HepG2 (cell line): Measurements from ENCODE around the gene CHRD. TPM values are rescaled to one million over a fixed set of nuclear protein-coding genes. Genes with fewer than 3 reads are reported as not detected.

Experiments
- DBP ChIP-seq: sonication (generic); formaldehyde crosslinking; IDR thresholded peaks from 2 replicates; pipeline ENCODE4 v1.4.0; 2020; ENCODE audit warnings: missing genetic modification reagents; ENCODE audit errors: not compliant biosample characterization
- FOXK2 ChIP-seq: fragments of 450-650 bp; IDR thresholded peaks from 2 replicates; pipeline ENCODE4 v1.6.1; 2016
- GFI1 ChIP-seq: sonication (generic); formaldehyde crosslinking; IDR thresholded peaks from 2 replicates; pipeline ENCODE4 v1.5.0; 2020; ENCODE audit warnings: missing genetic modification reagents, mild to moderate bottlenecking, borderline replicate concordance
- GZF1 ChIP-seq: sonication (generic); formaldehyde crosslinking; IDR thresholded peaks from 2 replicates; pipeline ENCODE4 v1.5.1; 2020; ENCODE audit warnings: mild to moderate bottlenecking, missing genetic modification reagents
- HOXA7 ChIP-seq: sonication (generic); formaldehyde crosslinking; IDR thresholded peaks from 2 replicates; pipeline ENCODE4 v1.8.1; 2022; ENCODE audit warnings: mild to moderate bottlenecking, missing genetic modification reagents, moderate library complexity
- MAFF ChIP-seq: IDR thresholded peaks from 2 replicates; pipeline ENCODE4 v1.6.1; 2011; ENCODE audit warnings: low read depth, low read length, improper control_type of control experiment
- MAX ChIP-seq: IDR thresholded peaks from 2 replicates; pipeline ENCODE4 v1.6.1; 2012; ENCODE audit warnings: inconsistent platforms
- MED13 ChIP-seq: sonication (generic); formaldehyde crosslinking; IDR thresholded peaks from 2 replicates; pipeline ENCODE4 v1.5.0; 2020; ENCODE audit warnings: missing genetic modification reagents
- MYC ChIP-seq: sonication (generic); formaldehyde crosslinking; IDR thresholded peaks from 2 replicates; pipeline ENCODE4 v1.9.0; 2021; ENCODE audit warnings: missing genetic modification reagents, borderline replicate concordance
- MYNN ChIP-seq: sonication (generic); formaldehyde crosslinking; IDR thresholded peaks from 2 replicates; pipeline ENCODE4 v1.4.0; 2020; ENCODE audit warnings: mild to moderate bottlenecking, low read depth, missing genetic modification reagents
- NCOR1 ChIP-seq: fragments of 200-600 bp; sonication (generic); IDR thresholded peaks from 2 replicates; pipeline ENCODE4 v1.7.0; 2017; ENCODE audit warnings: antibody characterized with exemption, low read length, borderline replicate concordance
- NFATC3 ChIP-seq: sonication (generic); formaldehyde crosslinking; IDR thresholded peaks from 2 replicates; pipeline ENCODE4 v1.5.1; 2020; ENCODE audit warnings: mild to moderate bottlenecking, missing genetic modification reagents
- POGZ ChIP-seq: sonication (generic); formaldehyde crosslinking; IDR thresholded peaks from 2 replicates; pipeline ENCODE4 v1.4.0; 2020; ENCODE audit warnings: mild to moderate bottlenecking, missing genetic modification reagents
- ZFP36 ChIP-seq: fragments of 150-350 bp; IDR thresholded peaks from 2 replicates; pipeline ENCODE4 v1.6.1; 2018; ENCODE audit warnings: borderline replicate concordance, low read length, low read depth; ENCODE audit not compliant: partially characterized antibody
- ZFP90 ChIP-seq: sonication (generic); formaldehyde crosslinking; IDR thresholded peaks from 2 replicates; pipeline ENCODE4 v1.8.0; 2022; ENCODE audit warnings: missing genetic modification reagents, mild to moderate bottlenecking, inconsistent platforms, borderline replicate concordance
- ZNF205 ChIP-seq: IDR thresholded peaks from 2 replicates; pipeline ENCODE4 v1.6.1; 2018; ENCODE audit warnings: missing biosample characterization, missing genetic modification reagents
- ZNF326 ChIP-seq: sonication (generic); formaldehyde crosslinking; IDR thresholded peaks from 2 replicates; pipeline ENCODE4 v1.4.0; 2020; ENCODE audit warnings: missing genetic modification reagents, borderline replicate concordance
- ZNF503 ChIP-seq: sonication (generic); formaldehyde crosslinking; IDR thresholded peaks from 2 replicates; pipeline ENCODE4 v1.4.0; 2020; ENCODE audit warnings: missing genetic modification reagents
- ZNF564 ChIP-seq: sonication (generic); formaldehyde crosslinking; IDR thresholded peaks from 2 replicates; pipeline ENCODE4 v1.8.1; 2023; ENCODE audit warnings: mild to moderate bottlenecking, missing genetic modification reagents
- ZNF614 ChIP-seq: IDR thresholded peaks from 2 replicates; pipeline ENCODE4 v1.6.1; 2018; ENCODE audit warnings: missing biosample characterization, missing genetic modification reagents, inconsistent platforms, borderline replicate concordance
- polyA plus RNA-seq, 8 experiments: library from polyadenylated mRNA; depleted of rRNA in 3 of 8; stranded (reverse) in 7 of 8; unstranded in 1 of 8; fragments of >200 nt; fragmentation: Illumina TruSeq in 4 of 8; extraction: Trizol in 4 of 8; gene quantifications; 2 replicates each; pipeline versions ENCODE4 v1.2.1 to v1.2.3, GENCODE V29; 2011 to 2016; ENCODE audit warnings: low read depth in 4 of 8, missing spikeins in 1 of 8, mixed read lengths in 1 of 8; ENCODE audit not compliant: insufficient read depth in 1 of 8
- total RNA-seq, 5 experiments: library from RNA; depleted of rRNA; stranded (reverse); fragments of >200 nt; fragmentation: Illumina TruSeq; extraction: Trizol; gene quantifications; 2 replicates each; pipeline ENCODE4 v1.2.3, GENCODE V29; 2016; ENCODE audit warnings: low read depth in 1 of 5
- TF ChIP-seq, protein P1 (sequence below): sonication (generic); formaldehyde crosslinking; IDR thresholded peaks from 2 replicates; pipeline ENCODE4 v1.4.0; 2020; ENCODE audit warnings: mild to moderate bottlenecking, missing genetic modification reagents
- TF ChIP-seq, protein P2 (sequence below): sonication (generic); formaldehyde crosslinking; IDR thresholded peaks from 2 replicates; pipeline ENCODE4 v1.5.0; 2020; ENCODE audit warnings: mild to moderate bottlenecking, missing genetic modification reagents

The CHRD gene
- total and polyA plus RNA-seq, 2 of the 13 experiments (the other 11 are each of a cell fraction or from before 2014, with no cell fraction given), result 22.2 to 35.2 TPM

DNA sequence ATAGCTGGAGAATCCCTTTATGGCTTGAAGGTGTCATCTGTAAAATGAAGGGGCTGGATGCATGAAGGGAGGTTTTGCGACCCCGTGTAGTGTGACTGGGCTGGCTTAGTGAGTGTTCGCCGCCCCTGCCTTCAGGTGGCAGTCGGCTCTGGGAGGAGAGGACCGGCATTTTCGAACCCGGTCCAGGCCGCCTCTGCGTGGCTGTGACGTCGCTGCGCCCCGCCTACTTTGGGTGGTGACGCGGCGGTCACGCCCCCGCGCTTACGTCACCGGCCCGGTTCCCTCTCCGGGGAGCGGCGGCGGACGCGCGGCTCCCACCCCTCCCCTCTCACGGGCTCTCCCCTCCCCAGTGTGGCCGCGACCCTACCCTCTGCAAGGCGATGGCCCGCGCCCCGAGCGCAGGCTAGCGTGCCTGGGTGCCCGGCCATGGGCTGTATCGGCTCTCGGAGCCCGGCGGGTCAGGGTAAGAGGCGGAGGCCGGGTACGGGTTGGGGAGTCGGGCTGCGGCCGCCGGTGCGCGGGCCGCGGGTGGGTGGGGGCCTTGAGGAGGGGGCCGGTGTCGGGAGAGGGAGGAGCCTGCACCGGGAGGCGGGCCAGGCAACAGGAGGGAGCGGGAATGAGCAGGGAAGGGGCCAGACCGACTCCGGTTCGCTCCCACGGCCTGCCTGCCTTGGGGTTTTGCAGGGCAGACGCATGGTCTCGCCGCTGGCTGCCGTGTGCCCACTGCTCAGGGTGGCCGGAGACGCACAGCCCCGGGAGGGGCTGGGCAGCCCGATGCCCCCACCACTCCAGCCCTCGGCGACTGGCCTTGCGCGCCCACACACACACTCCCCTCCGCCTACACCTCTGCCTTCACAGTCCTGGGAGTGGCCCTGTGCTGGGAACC, 44.0 kb upstream of the CHRD start (continued):
- TF ChIP-seq ZNF503 (CRISPR knock-in tag) (no peak), DBP (no peak), ZFP36 (no peak), GZF1 (CRISPR knock-in tag) (0 out of 2 replicates have a peak, but pooled peaks have one; percentile 18), ZNF205 (no peak), ZNF326 (CRISPR knock-in tag) (peak; percentile 49; the same call in 1 of the 2 replicates), HOXA7 (no peak), NCOR1 (no peak), FOXK2 (no peak), MAX (peak; percentile 14; the same call in 1 of the 2 replicates), POGZ (CRISPR knock-in tag) (peak; percentile 64; the same call in 1 of the 2 replicates), MYC (CRISPR knock-in tag) (no peak), MAFF (no peak), MYNN (no peak), GFI1 (no peak), NFATC3 (CRISPR knock-in tag) (no peak), ZNF614 (CRISPR knock-in tag) (0 out of 2 replicates have a peak, but pooled peaks have one; percentile 34), ZNF564 (CRISPR knock-in tag) (no peak), ZFP90 (no peak), MED13 (CRISPR knock-in tag) (no peak)
- TF ChIP-seq, protein P1, sequence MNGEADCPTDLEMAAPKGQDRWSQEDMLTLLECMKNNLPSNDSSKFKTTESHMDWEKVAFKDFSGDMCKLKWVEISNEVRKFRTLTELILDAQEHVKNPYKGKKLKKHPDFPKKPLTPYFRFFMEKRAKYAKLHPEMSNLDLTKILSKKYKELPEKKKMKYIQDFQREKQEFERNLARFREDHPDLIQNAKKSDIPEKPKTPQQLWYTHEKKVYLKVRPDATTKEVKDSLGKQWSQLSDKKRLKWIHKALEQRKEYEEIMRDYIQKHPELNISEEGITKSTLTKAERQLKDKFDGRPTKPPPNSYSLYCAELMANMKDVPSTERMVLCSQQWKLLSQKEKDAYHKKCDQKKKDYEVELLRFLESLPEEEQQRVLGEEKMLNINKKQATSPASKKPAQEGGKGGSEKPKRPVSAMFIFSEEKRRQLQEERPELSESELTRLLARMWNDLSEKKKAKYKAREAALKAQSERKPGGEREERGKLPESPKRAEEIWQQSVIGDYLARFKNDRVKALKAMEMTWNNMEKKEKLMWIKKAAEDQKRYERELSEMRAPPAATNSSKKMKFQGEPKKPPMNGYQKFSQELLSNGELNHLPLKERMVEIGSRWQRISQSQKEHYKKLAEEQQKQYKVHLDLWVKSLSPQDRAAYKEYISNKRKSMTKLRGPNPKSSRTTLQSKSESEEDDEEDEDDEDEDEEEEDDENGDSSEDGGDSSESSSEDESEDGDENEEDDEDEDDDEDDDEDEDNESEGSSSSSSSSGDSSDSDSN (CRISPR knock-in tag), result no peak; the same call in 1 of the 2 replicates
- TF ChIP-seq, protein P2, sequence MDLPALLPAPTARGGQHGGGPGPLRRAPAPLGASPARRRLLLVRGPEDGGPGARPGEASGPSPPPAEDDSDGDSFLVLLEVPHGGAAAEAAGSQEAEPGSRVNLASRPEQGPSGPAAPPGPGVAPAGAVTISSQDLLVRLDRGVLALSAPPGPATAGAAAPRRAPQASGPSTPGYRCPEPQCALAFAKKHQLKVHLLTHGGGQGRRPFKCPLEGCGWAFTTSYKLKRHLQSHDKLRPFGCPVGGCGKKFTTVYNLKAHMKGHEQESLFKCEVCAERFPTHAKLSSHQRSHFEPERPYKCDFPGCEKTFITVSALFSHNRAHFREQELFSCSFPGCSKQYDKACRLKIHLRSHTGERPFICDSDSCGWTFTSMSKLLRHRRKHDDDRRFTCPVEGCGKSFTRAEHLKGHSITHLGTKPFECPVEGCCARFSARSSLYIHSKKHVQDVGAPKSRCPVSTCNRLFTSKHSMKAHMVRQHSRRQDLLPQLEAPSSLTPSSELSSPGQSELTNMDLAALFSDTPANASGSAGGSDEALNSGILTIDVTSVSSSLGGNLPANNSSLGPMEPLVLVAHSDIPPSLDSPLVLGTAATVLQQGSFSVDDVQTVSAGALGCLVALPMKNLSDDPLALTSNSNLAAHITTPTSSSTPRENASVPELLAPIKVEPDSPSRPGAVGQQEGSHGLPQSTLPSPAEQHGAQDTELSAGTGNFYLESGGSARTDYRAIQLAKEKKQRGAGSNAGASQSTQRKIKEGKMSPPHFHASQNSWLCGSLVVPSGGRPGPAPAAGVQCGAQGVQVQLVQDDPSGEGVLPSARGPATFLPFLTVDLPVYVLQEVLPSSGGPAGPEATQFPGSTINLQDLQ (CRISPR knock-in tag), result no peak
